BJ (cell line): ENCODE data around the gene TCF15. TPM values are rescaled to one million over a fixed set of nuclear protein-coding genes. Genes with fewer than 3 reads are reported as not detected.

ENCODE experiments used
- CTCF ChIA-PET: fragments of 350-600 bp; formaldehyde crosslinking; extraction: SDS; loops from one replicate; lab custom pipeline; 2021; ENCODE audit warnings: antibody characterized with exemption, inconsistent platforms; lab: Yijun Ruan, JAX
- POLR2A ChIA-PET: fragments of 300-600 bp; sonication (Branson Sonifier 250); formaldehyde crosslinking; extraction: SDS; loops from one replicate; lab custom pipeline; 2021; ENCODE audit warnings: antibody characterized with exemption; lab: Charles Lee
- DNase-seq: peaks from one replicate; pipeline ENCODE4 v3.0.0-alpha.2; 2011; ENCODE audit warnings: low read depth
- H3K27me3 ChIP-seq: 2 replicates; pipeline ENCODE4 v1.6.0; 2011; ENCODE audit warnings: low read length; ENCODE audit not compliant: control insufficient read depth, insufficient read depth
- H3K36me3 ChIP-seq: 2 replicates; pipeline ENCODE4 v1.5.1; 2011; ENCODE audit warnings: low read length; ENCODE audit not compliant: control insufficient read depth, insufficient read depth
- H3K4me3 ChIP-seq: 2 replicates; pipeline ENCODE4 v1.5.1; 2011; ENCODE audit warnings: low read depth, mild to moderate bottlenecking, control low read depth, low read length
- CTCF ChIP-seq: IDR thresholded peaks from 2 replicates; pipeline ENCODE4 v1.5.1; 2011; ENCODE audit warnings: low read depth, mild to moderate bottlenecking, control low read depth, inconsistent platforms, low read length, moderate library complexity; ENCODE audit not compliant: insufficient read depth
- polyA plus RNA-seq: library from polyadenylated mRNA; depleted of rRNA; stranded (reverse); fragments of >200 nt; gene quantifications from 2 replicates; pipeline ENCODE4 v1.2.3, GENCODE V29; 2011

Gene TCF15
- polyA plus RNA-seq, 1 experiment = not detected

GRCh38 chr20:625360-625932 lies 15.3 kb upstream of the TCF15 start:
- H3K36me3 ChIP-seq = no peaks in the 10 kb centered on the region
- no peak overlapping the region for H3K4me3 ChIP-seq
- DNase-seq = no peak
- POLR2A ChIA-PET = no interaction called here
- peaks cover 2% of the 10 kb centered on the region for H3K27me3 ChIP-seq
- TF ChIP-seq CTCF = no peak
- CTCF ChIA-PET = interaction anchor here (1.7 kb wide), 1 partner anchor 19 kb away, joined by 8 read pairs; no protein-coding TSS in a partner anchor

GRCh38 chr20:623704-624103 lies 13.6 kb upstream of the TCF15 start:
- no peak for DNase-seq
- no peak for TF ChIP-seq CTCF
- POLR2A ChIA-PET = no interaction called here
- Histone ChIP-seq H3K36me3 (no peaks in the 10 kb centered on the region), H3K27me3 (peaks cover 2% of the 10 kb centered on the region), H3K4me3 (no peak overlapping the region)
- CTCF ChIA-PET = no interaction called here

GRCh38 chr20:623021-623420 lies 12.9 kb upstream of the TCF15 start:
- H3K27me3 ChIP-seq = peaks cover 2% of the 10 kb centered on the region
- POLR2A ChIA-PET = no interaction called here
- no peaks in the 10 kb centered on the region for H3K36me3 ChIP-seq
- CTCF ChIA-PET = interaction anchor here (1.6 kb wide), 1 partner anchor 22 kb away, joined by 6 read pairs; no protein-coding TSS in a partner anchor
- TF ChIP-seq CTCF = no peak
- DNase-seq = no peak
- H3K4me3 ChIP-seq = no peak overlapping the region

GRCh38 chr20:622161-622560 lies 12.1 kb upstream of the TCF15 start:
- no peak overlapping the region for H3K4me3 ChIP-seq
- H3K27me3 ChIP-seq = peaks cover 2% of the 10 kb centered on the region
- H3K36me3 ChIP-seq = no peaks in the 10 kb centered on the region
- POLR2A ChIA-PET = no interaction called here
- no peak for TF ChIP-seq CTCF
- DNase-seq = no peak
- CTCF ChIA-PET = interaction anchor here (1.6 kb wide), 1 partner anchor 23 kb away, joined by 6 read pairs; no protein-coding TSS in a partner anchor

GRCh38 chr20:621125-621756 lies 11.1 kb upstream of the TCF15 start:
- Histone ChIP-seq H3K4me3 (no peak overlapping the region), H3K27me3 (no peaks in the 10 kb centered on the region; the same call in none of the 2 replicates), H3K36me3 (no peaks in the 10 kb centered on the region)
- ChIA-PET POLR2A (no interaction called here), CTCF (no interaction called here)
- TF ChIP-seq CTCF = no peak
- no peak for DNase-seq
